Measurements from ENCODE around the gene CDC42BPB.
"Not testable (repeated sequence)": the region's sequence is repeated elsewhere in the genome, so short reads cannot be mapped to it uniquely, and the experiment has no call there.

Gene CDC42BPB

DNA sequence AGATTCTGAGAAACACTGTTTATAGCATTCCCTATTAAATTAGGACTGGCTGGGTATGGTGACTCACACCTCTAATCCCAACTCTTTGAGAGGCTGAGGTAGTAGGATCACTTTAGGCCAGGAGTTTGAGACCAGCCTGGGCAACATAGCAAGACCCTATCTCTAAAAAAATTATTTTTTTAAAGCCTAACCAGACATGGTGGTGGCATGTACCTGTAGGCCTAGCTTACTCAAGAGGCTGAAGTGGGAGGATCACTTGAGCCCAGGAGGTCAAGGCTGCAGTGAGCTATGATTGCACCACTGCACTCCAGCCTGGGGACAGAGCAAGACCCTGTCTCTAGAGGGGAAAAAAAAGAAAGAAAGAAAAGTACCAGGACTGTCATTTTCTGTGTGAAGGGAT is 160.6 kb downstream of the CDC42BPB start:
- DNase-seq = not testable (repeated sequence)

DNA sequence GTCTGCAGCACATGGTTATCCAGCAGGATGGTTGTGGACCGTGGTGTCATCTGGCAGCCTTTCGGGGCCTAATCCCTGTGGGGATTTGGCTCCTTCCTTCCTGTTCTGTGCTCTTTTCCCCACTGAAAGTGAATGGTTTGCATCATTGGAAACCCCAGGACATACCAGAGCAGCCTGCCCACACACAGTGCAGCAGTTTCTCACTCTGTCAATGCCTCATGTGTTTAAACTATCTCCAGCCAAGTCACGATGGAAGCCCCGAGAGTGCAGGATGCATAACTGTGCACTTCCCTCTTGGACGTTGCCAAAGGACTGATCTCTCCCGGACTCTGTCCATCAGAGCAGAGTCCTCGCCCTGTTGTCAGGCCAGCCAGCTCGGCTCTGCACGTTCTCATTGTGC is 163.9 kb downstream of the CDC42BPB start:
- peak; percentile 93 for DNase-seq

DNA sequence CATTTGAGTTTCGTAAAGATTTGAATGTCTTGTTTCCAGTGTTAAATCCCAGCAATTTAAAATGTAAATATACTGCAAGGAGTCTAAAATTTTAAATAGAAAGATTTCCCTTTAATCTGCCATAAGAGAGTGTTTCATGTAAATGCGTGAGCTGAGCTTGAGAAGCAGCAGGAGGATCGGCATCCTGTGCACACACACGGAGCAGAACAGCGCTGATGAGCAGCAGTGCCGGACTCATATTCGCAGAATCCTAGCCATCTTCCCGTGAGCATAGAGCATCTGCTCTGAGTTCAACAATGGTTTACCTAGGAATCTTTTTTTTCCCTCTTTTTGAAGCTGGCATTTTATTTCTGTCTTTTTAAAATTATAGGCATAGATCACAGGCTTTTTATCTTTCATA is 164.7 kb downstream of the CDC42BPB start:
- no peak for DNase-seq

DNA sequence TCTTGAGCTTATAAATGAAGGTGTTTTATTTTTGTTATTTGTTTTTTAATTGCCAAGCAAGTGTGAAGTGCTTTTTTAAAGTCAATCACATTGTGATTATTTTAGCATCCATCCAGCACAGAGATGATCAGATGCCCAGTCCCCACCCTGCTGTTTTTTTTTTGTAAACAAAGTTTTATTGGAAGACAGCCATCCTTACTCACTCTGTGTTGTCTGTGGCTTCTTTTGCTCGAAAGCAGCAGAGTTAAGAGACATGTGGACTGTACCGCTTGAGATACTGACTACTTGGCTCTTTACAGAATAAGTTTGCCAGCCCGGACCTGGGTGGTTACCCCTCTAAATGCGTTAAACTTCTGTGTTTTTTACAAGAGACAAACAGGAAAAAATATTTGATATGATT is 165.8 kb downstream of the CDC42BPB start:
- DNase-seq = peak; percentile 33

DNA sequence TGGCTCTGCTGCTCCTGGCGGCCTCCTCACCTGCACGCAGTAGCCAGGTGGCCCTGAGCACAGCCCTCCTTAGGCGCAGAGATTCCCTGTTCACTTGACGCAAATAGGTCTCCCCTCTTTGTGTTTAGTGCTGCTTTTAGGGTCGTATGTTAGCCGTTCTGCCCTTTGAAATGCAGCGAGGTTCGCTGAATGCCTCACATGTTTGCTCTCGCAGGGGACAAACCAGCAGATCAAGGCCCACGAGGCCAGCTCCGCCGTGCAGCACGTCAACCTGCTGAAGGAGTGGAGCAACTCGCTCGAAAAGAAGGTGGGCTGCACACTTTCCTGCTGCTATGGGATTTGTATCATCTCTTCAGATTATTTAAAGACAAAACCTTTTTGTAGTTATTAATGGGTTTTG is 166.2 kb downstream of the CDC42BPB start:
- no peak for DNase-seq

DNA sequence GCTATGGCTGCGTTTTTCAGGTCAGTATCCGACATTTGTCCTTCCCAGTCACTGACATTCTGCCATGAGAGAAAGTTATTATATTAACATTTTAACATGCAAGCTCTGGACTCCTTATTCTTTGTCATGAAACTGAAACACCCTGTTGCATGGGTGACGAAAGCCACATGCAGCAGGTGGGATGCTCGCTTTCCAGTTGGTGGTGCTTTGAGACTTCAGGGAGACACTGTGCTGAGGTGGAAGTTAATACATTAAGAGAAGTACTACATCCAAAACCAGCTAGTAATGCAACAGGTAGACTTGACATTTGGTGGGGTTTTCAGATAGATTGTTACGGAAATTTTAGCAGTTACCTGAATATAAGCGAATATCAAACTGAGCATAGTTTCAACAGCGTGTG is 167.7 kb downstream of the CDC42BPB start:
- DNase-seq = no peak

DNA sequence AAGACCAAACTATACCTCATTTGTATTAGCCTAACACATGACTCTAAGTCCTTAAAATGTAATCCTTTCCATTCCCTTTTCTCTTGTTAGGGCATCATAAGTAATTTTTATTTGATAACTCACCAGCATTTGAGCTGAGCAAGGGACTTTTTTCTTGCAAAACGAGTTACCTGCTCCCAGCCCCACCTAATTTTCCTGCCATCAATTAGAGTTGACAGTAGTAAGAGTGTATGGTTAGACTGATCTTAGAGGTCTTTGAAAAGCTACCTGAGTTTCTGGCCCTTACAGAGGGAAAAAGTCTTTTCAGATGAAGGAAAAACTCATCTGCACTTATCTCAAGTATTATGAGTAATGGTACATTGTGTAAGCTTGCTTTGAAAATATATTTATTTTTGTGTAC is 168.6 kb downstream of the CDC42BPB start:
- no peak for DNase-seq

DNA sequence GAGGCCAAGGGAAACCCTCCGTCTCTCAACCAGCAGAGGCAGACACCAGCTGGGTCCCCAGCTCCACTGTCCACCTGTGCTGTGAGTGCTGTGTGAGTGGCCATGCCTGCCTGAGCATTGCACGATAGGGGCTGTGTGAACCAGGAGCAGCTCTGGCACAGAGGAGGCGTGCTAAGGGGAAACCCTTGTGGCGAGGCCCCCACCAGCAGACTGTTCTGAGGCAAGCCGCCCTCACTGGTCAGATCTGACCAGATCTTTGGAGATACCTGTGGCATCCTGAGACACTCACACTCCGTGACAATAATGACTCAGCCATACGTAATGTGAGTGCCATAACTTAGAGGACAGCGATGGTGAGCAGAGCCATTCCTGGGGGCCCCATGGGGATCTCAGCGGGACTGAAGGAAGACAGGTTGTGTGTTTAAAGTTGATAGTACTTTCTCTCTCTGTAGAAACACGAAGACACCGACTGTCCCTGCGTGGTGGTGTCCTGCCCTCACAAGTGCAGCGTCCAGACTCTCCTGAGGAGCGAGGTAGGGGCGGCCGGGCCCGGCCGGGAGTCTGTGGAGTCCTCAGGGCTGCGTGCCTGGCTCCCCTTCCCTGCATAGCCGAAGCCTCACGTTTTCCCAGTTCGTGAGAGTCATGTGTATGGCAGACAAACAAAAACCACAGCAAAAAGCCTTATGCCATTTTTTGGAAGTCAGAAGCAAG is 171.5 kb downstream of the CDC42BPB start:
- DNase-seq = no peak

DNA sequence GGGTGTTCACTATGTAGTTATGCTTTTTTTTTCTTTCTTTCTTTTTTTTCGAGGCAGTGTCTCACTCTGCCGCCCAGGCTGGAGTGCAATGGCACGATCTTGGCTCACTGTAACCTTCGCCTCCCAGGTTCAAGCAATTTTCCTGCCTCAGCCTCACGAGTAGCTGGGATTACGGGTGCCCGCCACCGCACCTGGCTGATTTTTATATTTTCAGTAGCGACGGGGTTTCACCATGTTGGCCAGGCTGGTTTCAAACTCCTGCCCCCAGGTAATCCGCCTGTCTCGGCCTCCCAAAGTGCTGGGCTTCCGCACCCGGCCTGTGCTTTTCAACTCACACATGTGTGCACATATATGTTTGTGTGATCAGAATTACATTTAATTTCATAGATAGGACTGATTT is 173.8 kb downstream of the CDC42BPB start:
- no peak for DNase-seq

DNA sequence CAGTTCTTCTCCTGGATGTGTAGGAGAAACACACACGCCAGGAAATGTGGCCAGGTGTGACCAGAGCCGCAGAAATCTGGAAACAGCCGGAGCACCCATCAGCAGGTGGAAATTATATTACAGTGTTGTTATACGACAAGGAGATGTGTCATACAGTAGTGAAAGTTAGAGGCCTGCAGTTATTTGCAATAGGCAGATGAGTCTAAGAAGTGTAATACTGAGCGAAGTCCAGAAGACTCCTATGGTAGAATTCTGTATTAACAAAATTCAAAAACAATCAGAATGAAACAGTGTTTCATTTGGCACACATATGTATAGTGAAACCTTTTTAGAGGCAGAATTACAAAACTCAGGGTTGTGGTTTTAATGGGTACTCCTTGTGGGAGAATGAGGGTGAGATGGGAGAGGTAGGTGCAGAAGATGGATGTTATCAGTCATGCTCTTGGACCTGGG is 174.2 kb downstream of the CDC42BPB start:
- DNase-seq = no peak
